Upper lobe of left lung (tissue), 6 donors: Measurements from ENCODE around the gene NUP160. TPM values are rescaled to one million over a fixed set of nuclear protein-coding genes. Genes with fewer than 3 reads are reported as not detected.
"Not testable (repeated sequence)": the region's sequence is repeated elsewhere in the genome, so short reads cannot be mapped to it uniquely, and the experiment has no call there.

Experiments used
- ATAC-seq, 2 donors: fragments of 200-7000 bp; cut with Tn5 transposase; one replicate each; pipeline ENCODE4 v1.9.1; 2022; ENCODE audit warnings: mild to moderate bottlenecking in 2 of 2, moderate library complexity in 2 of 2; ENCODE audit not compliant: low FRiP score in 2 of 2
- DNase-seq, 2 donors: peaks; one replicate each; pipeline ENCODE4 v3.0.0-alpha.2; 2019 to 2020
- H3K27ac ChIP-seq, 4 donors: fragments of 200-600 bp; sonication (generic); one replicate each; pipeline ENCODE4 v1.5.1; 2016 to 2019
- H3K27me3 ChIP-seq, 4 donors: fragments of 200-600 bp; sonication (generic); one replicate each; pipeline ENCODE4 v1.5.1; 2017 to 2019
- H3K36me3 ChIP-seq, 4 donors: fragments of 200-600 bp; sonication (generic); one replicate each; pipeline ENCODE4 v1.5.1; 2016 to 2019
- H3K4me1 ChIP-seq, 4 donors: fragments of 200-600 bp; sonication (generic); one replicate each; pipeline ENCODE4 v1.5.1; 2018 to 2019
- H3K4me3 ChIP-seq, 4 donors: fragments of 200-600 bp; sonication (generic); one replicate each; pipeline ENCODE4 v1.5.1; 2017 to 2019; ENCODE audit warnings: mild to moderate bottlenecking in 2 of 4, moderate library complexity in 1 of 4
- H3K9me3 ChIP-seq, 4 donors: fragments of 200-600 bp; sonication (generic); one replicate each; pipeline ENCODE4 v1.5.1; 2018 to 2019
- EP300 ChIP-seq, 4 donors: sonication (generic); formaldehyde crosslinking; IDR thresholded peaks; one replicate each; pipeline ENCODE4 v1.5.1; 2017; ENCODE audit warnings: antibody characterized with exemption in 4 of 4, control low read depth in 2 of 4
- POLR2A ChIP-seq, 4 donors: fragments of 450-650 bp; IDR thresholded peaks; one replicate each; pipeline ENCODE4 v1.5.1; 2016 to 2017; ENCODE audit warnings: antibody characterized with exemption in 4 of 4, mild to moderate bottlenecking in 2 of 4
- POLR2AphosphoS5 ChIP-seq, 2 donors: sonication (generic); formaldehyde crosslinking; IDR thresholded peaks; one replicate each; pipeline ENCODE4 v1.5.1; 2017; ENCODE audit warnings: antibody characterized with exemption in 2 of 2
- WGBS, 2 donors: methylation state at CpG; one replicate each; pipeline ENCODE4 v1.1.5; 2017 to 2018; 5-methylcytosine and 5-hydroxymethylcytosine counted together
- small RNA-seq, 4 donors: library from RNA; depleted of rRNA; stranded (forward); fragments of <200 nt; gene quantifications; one replicate each; pipeline ENCODE3, GENCODE V24; 2016
- total RNA-seq, 6 donors: library from RNA; depleted of rRNA in 4 of 6; stranded (reverse); fragments of >200 nt in 4 of 6; gene quantifications; one replicate each; pipeline versions ENCODE4 v1.1.0 to v1.2.1, GENCODE V29; 2016 to 2021
- TF ChIP-seq, protein P1 (sequence below), 6 experiments: fragments of 450-650 bp in 4 of 6; fragments of 200-600 bp in 2 of 6; sonication (generic) in 2 of 6; IDR thresholded peaks; one replicate each; pipeline ENCODE4 v1.5.1; 2016 to 2019; ENCODE audit warnings: antibody characterized with exemption in 6 of 6
- donor health status: DM: no; HTN: no; CAD: no; lungs with moderate emphysema.
- donor health status: DM: no; HTN: yes; CAD: no; lungs with severe emphysema.

NUP160 gene
- total RNA-seq, 6 donors from 2014 or later, result 21.5 to 46.3 (median 37.8) TPM

DNA sequence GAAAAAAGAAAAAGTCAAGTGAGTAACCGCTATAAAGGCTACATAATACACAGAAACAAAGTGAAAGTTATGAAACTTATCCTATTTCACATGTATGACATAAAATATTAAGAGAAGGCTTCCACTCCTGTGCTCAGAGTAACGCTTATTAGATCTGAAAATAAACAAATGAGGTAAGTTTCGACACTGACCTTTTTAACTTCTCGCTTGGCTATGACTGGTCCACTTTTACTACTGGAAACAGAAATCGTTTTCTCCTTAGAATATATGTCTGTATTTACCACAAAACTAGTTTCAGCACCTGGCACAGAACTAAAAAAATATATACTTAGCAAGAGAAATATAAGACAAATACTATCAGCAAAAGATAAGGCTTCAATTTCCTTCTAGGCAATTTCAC is 97.4 kb downstream of the NUP160 start:
- no peak overlapping the region for H3K4me3 ChIP-seq
- TF ChIP-seq, protein P1, sequence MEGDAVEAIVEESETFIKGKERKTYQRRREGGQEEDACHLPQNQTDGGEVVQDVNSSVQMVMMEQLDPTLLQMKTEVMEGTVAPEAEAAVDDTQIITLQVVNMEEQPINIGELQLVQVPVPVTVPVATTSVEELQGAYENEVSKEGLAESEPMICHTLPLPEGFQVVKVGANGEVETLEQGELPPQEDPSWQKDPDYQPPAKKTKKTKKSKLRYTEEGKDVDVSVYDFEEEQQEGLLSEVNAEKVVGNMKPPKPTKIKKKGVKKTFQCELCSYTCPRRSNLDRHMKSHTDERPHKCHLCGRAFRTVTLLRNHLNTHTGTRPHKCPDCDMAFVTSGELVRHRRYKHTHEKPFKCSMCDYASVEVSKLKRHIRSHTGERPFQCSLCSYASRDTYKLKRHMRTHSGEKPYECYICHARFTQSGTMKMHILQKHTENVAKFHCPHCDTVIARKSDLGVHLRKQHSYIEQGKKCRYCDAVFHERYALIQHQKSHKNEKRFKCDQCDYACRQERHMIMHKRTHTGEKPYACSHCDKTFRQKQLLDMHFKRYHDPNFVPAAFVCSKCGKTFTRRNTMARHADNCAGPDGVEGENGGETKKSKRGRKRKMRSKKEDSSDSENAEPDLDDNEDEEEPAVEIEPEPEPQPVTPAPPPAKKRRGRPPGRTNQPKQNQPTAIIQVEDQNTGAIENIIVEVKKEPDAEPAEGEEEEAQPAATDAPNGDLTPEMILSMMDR (IDR thresholded peaks at IDR 0.05), result no peak
- no peak for TF ChIP-seq POLR2AphosphoS5 (IDR thresholded peaks at IDR 0.05)
- peaks cover 72 to 91% (median 85%) of the 10 kb centered on the region in 4 donors for H3K36me3 ChIP-seq
- H3K27ac ChIP-seq, result no peak overlapping the region
- ATAC-seq (no peak), DNase-seq (no peak)
- no peaks in the 10 kb centered on the region for H3K27me3 ChIP-seq
- no peaks in the 10 kb centered on the region for H3K4me1 ChIP-seq
- 87% methylated on average over 5 of the region's 5 CpGs for WGBS, 2 donors
- no peaks in the 10 kb centered on the region for H3K9me3 ChIP-seq

DNA sequence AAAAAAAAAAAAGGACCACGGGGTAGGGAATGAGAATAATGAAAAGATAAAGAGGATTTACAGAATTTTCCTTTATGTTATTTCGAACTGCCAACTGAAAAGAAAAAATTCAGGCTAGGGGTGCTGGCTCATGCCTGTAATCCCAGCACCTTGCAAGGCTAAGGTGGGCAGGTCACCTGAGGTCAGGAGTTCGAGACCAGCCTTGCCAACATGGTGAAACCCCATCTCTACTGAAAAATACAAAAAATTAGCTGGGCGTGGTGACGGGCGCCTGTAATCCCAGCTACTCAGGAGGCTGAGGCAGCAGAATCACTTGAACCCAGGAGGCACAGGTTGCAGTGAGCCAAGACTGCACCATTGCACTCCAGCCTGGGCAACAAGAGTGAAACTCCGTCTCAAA is 105.7 kb downstream of the NUP160 start:
- not testable (repeated sequence) for H3K27ac ChIP-seq, H3K27me3 ChIP-seq, H3K9me3 ChIP-seq, H3K4me1 ChIP-seq, DNase-seq, ATAC-seq, H3K4me3 ChIP-seq
- 95 to 96% methylated on average over 7 of the region's 7 CpGs for WGBS, 2 donors
- H3K36me3 ChIP-seq, result peaks cover 57 to 97% (median 83%) of the 10 kb centered on the region in 4 donors

DNA sequence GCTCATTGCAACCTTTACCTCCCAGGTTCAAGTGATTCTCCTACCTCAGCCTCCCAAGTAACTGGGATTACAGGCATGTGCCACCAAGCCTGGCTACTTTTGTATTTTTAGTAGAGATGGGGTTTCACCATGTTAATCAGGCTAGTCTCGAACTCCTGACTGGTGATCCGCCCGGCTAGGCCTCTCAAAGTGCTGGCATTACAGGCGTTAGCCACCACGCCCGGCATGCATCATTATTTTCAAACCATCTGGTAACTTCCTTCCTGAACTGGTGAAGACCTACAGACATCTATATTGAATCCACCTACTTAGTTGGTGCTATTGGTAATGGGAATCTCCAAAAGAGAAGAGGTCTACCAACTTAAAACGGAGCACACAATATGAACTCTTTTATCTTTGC is 110.3 kb downstream of the NUP160 start:
- not testable (repeated sequence) for H3K9me3 ChIP-seq, DNase-seq, H3K27ac ChIP-seq, H3K4me1 ChIP-seq, H3K4me3 ChIP-seq, H3K27me3 ChIP-seq, ATAC-seq
- peaks cover 45 to 97% (median 77%) of the 10 kb centered on the region in 4 donors for H3K36me3 ChIP-seq
- WGBS, 2 donors, result 86 to 91% methylated on average over 7 of the region's 7 CpGs

DNA sequence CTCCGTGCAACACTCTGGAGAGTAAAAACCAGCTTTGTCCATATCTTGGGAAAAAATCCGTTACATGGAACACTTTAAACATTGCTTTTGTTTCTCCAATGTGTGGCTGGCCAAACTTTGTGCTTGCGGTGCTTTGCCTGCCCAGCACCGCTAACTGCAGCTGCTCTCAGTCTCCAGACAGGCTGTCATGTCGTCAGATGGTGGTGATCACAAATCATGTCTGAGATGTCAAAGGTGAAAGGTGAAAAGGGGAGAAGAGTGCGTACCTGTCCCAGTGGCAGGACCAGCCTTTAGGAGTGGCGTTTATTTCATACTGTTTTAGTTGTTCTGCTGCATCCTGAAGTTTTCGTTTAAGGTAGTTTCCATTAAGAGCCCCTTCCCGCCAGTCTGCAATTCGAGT is 115.9 kb downstream of the NUP160 start:
- ATAC-seq, result no peak
- H3K27me3 ChIP-seq, result no peaks in the 10 kb centered on the region
- peak overlapping the region in 1 of 4 donors; percentile 0 for H3K27ac ChIP-seq
- no peak overlapping the region for H3K4me3 ChIP-seq
- 81 to 86% methylated on average over 10 of the region's 10 CpGs for WGBS, 2 donors
- no peak for DNase-seq
- TF ChIP-seq EP300 (IDR thresholded peaks at IDR 0.05) (no peak), POLR2A (IDR thresholded peaks at IDR 0.05) (no peak), POLR2AphosphoS5 (IDR thresholded peaks at IDR 0.05) (peak; percentile 32 to 48)
- TF ChIP-seq, protein P1 (IDR thresholded peaks at IDR 0.05), result no peak
- no peaks in the 10 kb centered on the region for H3K4me1 ChIP-seq
- peaks cover 58 to 100% (median 89%) of the 10 kb centered on the region in 4 donors for H3K36me3 ChIP-seq
- no peaks in the 10 kb centered on the region for H3K9me3 ChIP-seq

DNA sequence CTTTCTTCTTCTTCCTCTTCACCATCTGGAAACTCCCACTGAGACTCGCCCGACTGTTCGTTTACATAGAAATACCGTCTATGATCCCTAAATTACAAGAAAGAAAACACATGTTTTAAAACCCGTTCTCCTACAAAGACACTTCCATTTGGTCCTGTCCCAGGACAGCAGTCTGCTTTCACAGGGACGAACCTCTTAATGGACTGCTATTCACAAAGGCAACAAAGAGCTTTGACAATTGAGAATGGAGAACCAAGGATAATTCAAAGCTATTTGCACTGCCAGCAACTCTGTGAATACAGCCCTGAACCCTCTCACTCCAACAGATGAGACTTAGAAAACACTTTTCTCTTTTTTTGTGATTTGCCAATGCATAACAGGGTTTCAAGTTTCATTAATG is 116.7 kb downstream of the NUP160 start:
- DNase-seq, result no peak
- WGBS, 2 donors, result 67 to 70% methylated on average over 6 of the region's 6 CpGs
- no peaks in the 10 kb centered on the region for H3K9me3 ChIP-seq

More for the DNA sequence above, 116.7 kb downstream of the NUP160 start:
- H3K4me3 ChIP-seq, result no peak overlapping the region
- no peaks in the 10 kb centered on the region for H3K27me3 ChIP-seq
- H3K36me3 ChIP-seq, result peaks cover 58 to 98% (median 88%) of the 10 kb centered on the region in 4 donors
- no peak for TF ChIP-seq POLR2A (IDR thresholded peaks at IDR 0.05)
- TF ChIP-seq, protein P1 (IDR thresholded peaks at IDR 0.05), result no peak
- TF ChIP-seq POLR2AphosphoS5 (IDR thresholded peaks at IDR 0.05), result no peak
- TF ChIP-seq EP300 (IDR thresholded peaks at IDR 0.05), result no peak
- no peak overlapping the region for H3K27ac ChIP-seq
- no peak for ATAC-seq
- no peaks in the 10 kb centered on the region for H3K4me1 ChIP-seq

Small RNAs within 50 kb of the gene (small RNA-seq; reads per million reads assigned to genes)
- gene AC021443.1, result 0 reads per million in 4 donors
- gene RF00019, result 0 reads per million in 4 donors
- 0 to 0.07 (median 0) reads per million in 4 donors for gene RNA5SP340

Other genes starting within 250 kb of the NUP160 start
- 10 to 100 TPM; 21.0 to 61.3 (median 35.6) TPM for gene MTCH2, start 205.8 kb downstream of the NUP160 start, total RNA-seq
- gene AGBL2, start 133.0 kb downstream of the NUP160 start, total RNA-seq, result 10 to 100 TPM in 3 of 6 donors, 1 to 10 TPM in 3; 1.6 to 39.0 (median 10.7) TPM
- gene FNBP4, start 81.0 kb downstream of the NUP160 start, total RNA-seq, result 100 to 1,000 TPM in 4 of 6 donors, 10 to 100 TPM in 2; 57.8 to 479 (median 155) TPM
- gene PTPRJ, start 132.2 kb upstream of the NUP160 start, total RNA-seq, result 10 to 100 TPM; 17.9 to 50.4 (median 32.9) TPM